Measurements from ENCODE around the gene MCEMP1. TPM values are rescaled to one million over a fixed set of nuclear protein-coding genes. Genes with fewer than 3 reads are reported as not detected.
A peak's percentile ranks its signal among the peaks of the same experiment; 100 is the strongest.

Gene MCEMP1
- total and polyA plus RNA-seq, 2 of the 13 experiments (the other 11 are each of a cell fraction or from before 2014, with no cell fraction given): not detected

DNA sequence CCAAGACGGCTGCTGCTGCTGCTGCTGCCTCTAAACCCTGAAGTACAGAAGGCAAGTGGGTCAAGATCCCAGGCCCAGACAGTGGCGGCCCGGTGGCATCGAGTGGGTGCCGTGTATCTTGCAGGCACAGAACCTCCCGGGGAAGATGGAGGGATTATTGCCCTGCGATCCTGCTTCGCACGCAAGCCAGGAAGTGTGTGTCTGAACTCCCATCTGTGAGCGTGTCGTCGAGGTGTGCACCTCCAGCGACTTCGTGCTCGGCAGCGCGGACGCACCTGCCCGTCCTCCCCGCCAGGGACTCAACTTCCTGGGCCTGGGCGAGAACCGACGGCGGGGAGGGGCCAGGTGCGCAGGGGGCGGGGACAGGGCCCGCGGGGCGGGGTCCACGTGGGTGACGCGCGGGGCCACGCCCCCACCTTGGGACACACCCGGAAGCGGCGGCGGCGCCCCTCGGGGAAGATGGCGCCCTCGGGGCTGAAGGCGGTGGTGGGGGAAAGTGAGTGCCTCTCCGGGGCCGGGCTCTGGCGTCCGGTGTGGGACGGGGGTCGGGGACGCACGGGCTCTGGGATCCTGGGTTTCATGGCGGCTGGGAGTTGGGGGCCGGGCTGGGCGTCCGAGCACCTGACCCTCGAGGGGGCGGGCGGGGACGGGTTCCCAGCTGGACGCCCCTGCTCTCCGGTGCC, 40.1 kb upstream of the MCEMP1 start, which contains the start of gene STXBP2 (continued):
- TF ChIP-seq, protein P1, sequence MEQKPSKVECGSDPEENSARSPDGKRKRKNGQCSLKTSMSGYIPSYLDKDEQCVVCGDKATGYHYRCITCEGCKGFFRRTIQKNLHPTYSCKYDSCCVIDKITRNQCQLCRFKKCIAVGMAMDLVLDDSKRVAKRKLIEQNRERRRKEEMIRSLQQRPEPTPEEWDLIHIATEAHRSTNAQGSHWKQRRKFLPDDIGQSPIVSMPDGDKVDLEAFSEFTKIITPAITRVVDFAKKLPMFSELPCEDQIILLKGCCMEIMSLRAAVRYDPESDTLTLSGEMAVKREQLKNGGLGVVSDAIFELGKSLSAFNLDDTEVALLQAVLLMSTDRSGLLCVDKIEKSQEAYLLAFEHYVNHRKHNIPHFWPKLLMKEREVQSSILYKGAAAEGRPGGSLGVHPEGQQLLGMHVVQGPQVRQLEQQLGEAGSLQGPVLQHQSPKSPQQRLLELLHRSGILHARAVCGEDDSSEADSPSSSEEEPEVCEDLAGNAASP (CRISPR knock-in tag; IDR thresholded peaks at IDR 0.05; ENCODE audit: borderline replicate concordance): no peak
- TF ChIP-seq MAZ (IDR thresholded peaks at IDR 0.05; ENCODE audit: borderline replicate concordance, low read depth, low read length) (0 out of 2 replicates have a peak, but pooled peaks have one; percentile 34), MAZ (CRISPR knock-in tag; IDR thresholded peaks at IDR 0.05; ENCODE audit: low read depth) (0 out of 2 replicates have a peak, but pooled peaks have one; percentile 62), ZNF232 (CRISPR knock-in tag; IDR thresholded peaks at IDR 0.05; ENCODE audit: borderline replicate concordance) (peak; percentile 66; the same call in 1 of the 2 replicates), ZNF670 (CRISPR knock-in tag; IDR thresholded peaks at IDR 0.05; ENCODE audit: borderline replicate concordance) (0 out of 2 replicates have a peak, but pooled peaks have one; percentile 55), POLR2G (IDR thresholded peaks at IDR 0.05; ENCODE audit: low read depth, low read length) (peak; percentile 78), ZIK1 (CRISPR knock-in tag; IDR thresholded peaks at IDR 0.05; ENCODE audit: borderline replicate concordance, low read depth) (peak; percentile 94; the same call in 1 of the 2 replicates), ZNF766 (CRISPR knock-in tag; IDR thresholded peaks at IDR 0.05; ENCODE audit: borderline replicate concordance) (peak; percentile 83; the same call in 1 of the 2 replicates), IRX3 (CRISPR knock-in tag; IDR thresholded peaks at IDR 0.05; ENCODE audit: borderline replicate concordance, low read depth) (0 out of 2 replicates have a peak, but pooled peaks have one; percentile 60)
- TF ChIP-seq, protein P2, sequence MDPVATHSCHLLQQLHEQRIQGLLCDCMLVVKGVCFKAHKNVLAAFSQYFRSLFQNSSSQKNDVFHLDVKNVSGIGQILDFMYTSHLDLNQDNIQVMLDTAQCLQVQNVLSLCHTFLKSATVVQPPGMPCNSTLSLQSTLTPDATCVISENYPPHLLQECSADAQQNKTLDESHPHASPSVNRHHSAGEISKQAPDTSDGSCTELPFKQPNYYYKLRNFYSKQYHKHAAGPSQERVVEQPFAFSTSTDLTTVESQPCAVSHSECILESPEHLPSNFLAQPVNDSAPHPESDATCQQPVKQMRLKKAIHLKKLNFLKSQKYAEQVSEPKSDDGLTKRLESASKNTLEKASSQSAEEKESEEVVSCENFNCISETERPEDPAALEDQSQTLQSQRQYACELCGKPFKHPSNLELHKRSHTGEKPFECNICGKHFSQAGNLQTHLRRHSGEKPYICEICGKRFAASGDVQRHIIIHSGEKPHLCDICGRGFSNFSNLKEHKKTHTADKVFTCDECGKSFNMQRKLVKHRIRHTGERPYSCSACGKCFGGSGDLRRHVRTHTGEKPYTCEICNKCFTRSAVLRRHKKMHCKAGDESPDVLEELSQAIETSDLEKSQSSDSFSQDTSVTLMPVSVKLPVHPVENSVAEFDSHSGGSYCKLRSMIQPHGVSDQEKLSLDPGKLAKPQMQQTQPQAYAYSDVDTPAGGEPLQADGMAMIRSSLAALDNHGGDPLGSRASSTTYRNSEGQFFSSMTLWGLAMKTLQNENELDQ (CRISPR knock-in tag; IDR thresholded peaks at IDR 0.05; ENCODE audit: borderline replicate concordance): no peak
- TF ChIP-seq, protein P3, sequence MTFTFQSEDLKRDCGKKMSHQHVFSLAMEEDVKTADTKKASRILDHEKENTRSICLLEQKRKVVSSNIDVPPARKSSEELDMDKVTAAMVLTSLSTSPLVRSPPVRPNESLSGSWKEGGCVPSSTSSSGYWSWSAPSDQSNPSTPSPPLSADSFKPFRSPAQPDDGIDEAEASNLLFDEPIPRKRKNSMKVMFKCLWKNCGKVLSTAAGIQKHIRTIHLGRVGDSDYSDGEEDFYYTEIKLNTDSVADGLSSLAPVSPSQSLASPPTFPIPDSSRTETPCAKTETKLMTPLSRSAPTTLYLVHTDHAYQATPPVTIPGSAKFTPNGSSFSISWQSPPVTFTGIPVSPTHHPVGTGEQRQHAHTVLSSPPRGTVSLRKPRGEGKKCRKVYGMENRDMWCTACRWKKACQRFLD (CRISPR knock-in tag; IDR thresholded peaks at IDR 0.05; ENCODE audit: borderline replicate concordance): peak; percentile 82
- TF ChIP-seq, protein P4, sequence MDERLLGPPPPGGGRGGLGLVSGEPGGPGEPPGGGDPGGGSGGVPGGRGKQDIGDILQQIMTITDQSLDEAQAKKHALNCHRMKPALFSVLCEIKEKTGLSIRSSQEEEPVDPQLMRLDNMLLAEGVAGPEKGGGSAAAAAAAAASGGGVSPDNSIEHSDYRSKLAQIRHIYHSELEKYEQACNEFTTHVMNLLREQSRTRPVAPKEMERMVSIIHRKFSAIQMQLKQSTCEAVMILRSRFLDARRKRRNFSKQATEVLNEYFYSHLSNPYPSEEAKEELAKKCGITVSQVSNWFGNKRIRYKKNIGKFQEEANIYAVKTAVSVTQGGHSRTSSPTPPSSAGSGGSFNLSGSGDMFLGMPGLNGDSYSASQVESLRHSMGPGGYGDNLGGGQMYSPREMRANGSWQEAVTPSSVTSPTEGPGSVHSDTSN (CRISPR knock-in tag; IDR thresholded peaks at IDR 0.05): no peak
- TF ChIP-seq, protein P5, sequence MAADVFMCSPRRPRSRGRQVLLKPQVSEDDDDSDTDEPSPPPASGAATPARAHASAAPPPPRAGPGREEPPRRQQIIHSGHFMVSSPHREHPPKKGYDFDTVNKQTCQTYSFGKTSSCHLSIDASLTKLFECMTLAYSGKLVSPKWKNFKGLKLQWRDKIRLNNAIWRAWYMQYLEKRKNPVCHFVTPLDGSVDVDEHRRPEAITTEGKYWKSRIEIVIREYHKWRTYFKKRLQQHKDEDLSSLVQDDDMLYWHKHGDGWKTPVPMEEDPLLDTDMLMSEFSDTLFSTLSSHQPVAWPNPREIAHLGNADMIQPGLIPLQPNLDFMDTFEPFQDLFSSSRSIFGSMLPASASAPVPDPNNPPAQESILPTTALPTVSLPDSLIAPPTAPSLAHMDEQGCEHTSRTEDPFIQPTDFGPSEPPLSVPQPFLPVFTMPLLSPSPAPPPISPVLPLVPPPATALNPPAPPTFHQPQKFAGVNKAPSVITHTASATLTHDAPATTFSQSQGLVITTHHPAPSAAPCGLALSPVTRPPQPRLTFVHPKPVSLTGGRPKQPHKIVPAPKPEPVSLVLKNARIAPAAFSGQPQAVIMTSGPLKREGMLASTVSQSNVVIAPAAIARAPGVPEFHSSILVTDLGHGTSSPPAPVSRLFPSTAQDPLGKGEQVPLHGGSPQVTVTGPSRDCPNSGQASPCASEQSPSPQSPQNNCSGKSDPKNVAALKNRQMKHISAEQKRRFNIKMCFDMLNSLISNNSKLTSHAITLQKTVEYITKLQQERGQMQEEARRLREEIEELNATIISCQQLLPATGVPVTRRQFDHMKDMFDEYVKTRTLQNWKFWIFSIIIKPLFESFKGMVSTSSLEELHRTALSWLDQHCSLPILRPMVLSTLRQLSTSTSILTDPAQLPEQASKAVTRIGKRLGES (CRISPR knock-in tag; IDR thresholded peaks at IDR 0.05; ENCODE audit: borderline replicate concordance): no peak
- TF ChIP-seq, protein P6, sequence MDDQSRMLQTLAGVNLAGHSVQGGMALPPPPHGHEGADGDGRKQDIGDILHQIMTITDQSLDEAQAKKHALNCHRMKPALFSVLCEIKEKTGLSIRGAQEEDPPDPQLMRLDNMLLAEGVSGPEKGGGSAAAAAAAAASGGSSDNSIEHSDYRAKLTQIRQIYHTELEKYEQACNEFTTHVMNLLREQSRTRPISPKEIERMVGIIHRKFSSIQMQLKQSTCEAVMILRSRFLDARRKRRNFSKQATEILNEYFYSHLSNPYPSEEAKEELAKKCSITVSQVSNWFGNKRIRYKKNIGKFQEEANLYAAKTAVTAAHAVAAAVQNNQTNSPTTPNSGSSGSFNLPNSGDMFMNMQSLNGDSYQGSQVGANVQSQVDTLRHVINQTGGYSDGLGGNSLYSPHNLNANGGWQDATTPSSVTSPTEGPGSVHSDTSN (CRISPR knock-in tag; IDR thresholded peaks at IDR 0.05; ENCODE audit: borderline replicate concordance): no peak

All from HepG2 (cell line).